Nephron progenitor cell (in vitro differentiated cells): ENCODE data around the gene DLG3.
A peak's percentile ranks its signal among the peaks of the same experiment; 100 is the strongest.
"Not testable (repeated sequence)": the region's sequence is repeated elsewhere in the genome, so short reads cannot be mapped to it uniquely, and the experiment has no call there.

Source experiments
- DNase-seq: peaks from one replicate; pipeline ENCODE4 v3.0.0; 2021
- H3K27ac Mint-ChIP-seq: 2 replicates; pipeline ENCODE4 v1.8.0; 2021; ENCODE audit warnings: mild to moderate bottlenecking, moderate library complexity, mixed read lengths
- H3K27me3 Mint-ChIP-seq: 2 replicates; pipeline ENCODE4 v1.8.0; 2021; ENCODE audit warnings: mild to moderate bottlenecking, low read depth, mixed read lengths; ENCODE audit not compliant: poor library complexity
- H3K36me3 Mint-ChIP-seq: 2 replicates; pipeline ENCODE4 v1.8.0; 2021; ENCODE audit warnings: low read depth, mixed read lengths
- H3K4me1 Mint-ChIP-seq: 2 replicates; pipeline ENCODE4 v1.8.0; 2021; ENCODE audit warnings: mixed read lengths
- H3K4me3 Mint-ChIP-seq: 2 replicates; pipeline ENCODE4 v1.8.0; 2021; ENCODE audit warnings: mild to moderate bottlenecking, moderate library complexity, mixed read lengths
- H3K9me3 Mint-ChIP-seq: 2 replicates; pipeline ENCODE4 v1.8.0; 2021; ENCODE audit warnings: mild to moderate bottlenecking, moderate library complexity, mixed read lengths
- TF ChIP-seq, protein P1 (sequence below): fragments of 200-600 bp; sonication (generic); IDR thresholded peaks from 2 replicates; pipeline ENCODE4 v1.5.0; 2021; ENCODE audit warnings: antibody characterized with exemption

DLG3 gene

DNA sequence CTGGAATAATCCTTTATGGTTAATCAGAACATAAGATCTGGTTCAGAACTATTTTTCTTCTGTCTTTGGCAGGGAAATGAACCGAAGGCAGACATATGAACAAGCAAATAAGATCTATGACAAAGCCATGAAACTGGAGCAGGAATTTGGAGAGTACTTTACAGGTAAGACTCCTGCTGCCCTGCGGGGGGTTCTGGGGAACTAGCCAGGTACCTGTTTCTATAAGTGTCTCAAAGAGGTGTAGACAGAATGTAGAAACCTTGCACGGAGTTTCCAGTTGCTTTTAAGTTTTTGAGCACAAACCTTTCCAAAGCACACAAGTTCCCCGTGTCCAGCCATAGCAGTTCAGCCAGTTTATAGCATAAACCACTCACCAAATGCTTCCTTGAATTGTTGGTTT, 56.2 kb downstream of the DLG3 start:
- H3K27me3 Mint-ChIP-seq = no peaks in the 10 kb centered on the region
- TF ChIP-seq, protein P1, sequence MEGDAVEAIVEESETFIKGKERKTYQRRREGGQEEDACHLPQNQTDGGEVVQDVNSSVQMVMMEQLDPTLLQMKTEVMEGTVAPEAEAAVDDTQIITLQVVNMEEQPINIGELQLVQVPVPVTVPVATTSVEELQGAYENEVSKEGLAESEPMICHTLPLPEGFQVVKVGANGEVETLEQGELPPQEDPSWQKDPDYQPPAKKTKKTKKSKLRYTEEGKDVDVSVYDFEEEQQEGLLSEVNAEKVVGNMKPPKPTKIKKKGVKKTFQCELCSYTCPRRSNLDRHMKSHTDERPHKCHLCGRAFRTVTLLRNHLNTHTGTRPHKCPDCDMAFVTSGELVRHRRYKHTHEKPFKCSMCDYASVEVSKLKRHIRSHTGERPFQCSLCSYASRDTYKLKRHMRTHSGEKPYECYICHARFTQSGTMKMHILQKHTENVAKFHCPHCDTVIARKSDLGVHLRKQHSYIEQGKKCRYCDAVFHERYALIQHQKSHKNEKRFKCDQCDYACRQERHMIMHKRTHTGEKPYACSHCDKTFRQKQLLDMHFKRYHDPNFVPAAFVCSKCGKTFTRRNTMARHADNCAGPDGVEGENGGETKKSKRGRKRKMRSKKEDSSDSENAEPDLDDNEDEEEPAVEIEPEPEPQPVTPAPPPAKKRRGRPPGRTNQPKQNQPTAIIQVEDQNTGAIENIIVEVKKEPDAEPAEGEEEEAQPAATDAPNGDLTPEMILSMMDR = no peak
- no peak overlapping the region for H3K4me3 Mint-ChIP-seq
- peaks cover 47% of the 10 kb centered on the region for H3K36me3 Mint-ChIP-seq
- no peak for DNase-seq
- H3K4me1 Mint-ChIP-seq = peaks cover 19% of the 10 kb centered on the region
- H3K9me3 Mint-ChIP-seq = peaks cover 54% of the 10 kb centered on the region
- no peak overlapping the region for H3K27ac Mint-ChIP-seq

GRCh38 chrX:70504772-70505450, 60.3 kb downstream of the DLG3 start:
- no peak overlapping the region for H3K4me3 Mint-ChIP-seq
- peaks cover 14% of the 10 kb centered on the region for H3K4me1 Mint-ChIP-seq
- H3K9me3 Mint-ChIP-seq = peaks cover 63% of the 10 kb centered on the region
- H3K27me3 Mint-ChIP-seq = peaks cover 4% of the 10 kb centered on the region
- TF ChIP-seq, protein P1 = no peak
- DNase-seq = no peak
- H3K36me3 Mint-ChIP-seq = peaks cover 23% of the 10 kb centered on the region
- H3K27ac Mint-ChIP-seq = peak overlapping the region; percentile 64

DNA sequence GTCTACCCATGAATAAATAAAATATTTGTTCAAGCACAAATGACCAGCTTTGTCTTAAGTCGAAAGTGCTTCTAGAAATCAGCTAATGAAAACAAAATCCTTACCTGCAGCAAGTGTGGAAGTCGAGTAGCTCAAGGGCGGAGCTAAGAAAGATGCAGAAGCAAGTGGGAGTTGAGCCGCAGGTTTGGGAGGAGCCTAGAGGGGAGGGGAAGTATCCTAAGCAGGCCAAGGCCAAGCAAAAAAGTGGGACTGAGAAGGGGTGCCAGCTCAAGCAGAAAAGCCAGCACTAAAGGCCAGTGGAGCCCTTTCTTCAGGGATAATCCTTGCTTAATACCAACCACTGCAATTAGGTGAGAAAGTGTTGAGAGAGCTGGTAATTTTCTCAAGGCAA, 60.8 kb downstream of the DLG3 start:
- no peak for DNase-seq
- Mint-ChIP-seq H3K27ac (no peak overlapping the region), H3K4me1 (peaks cover 14% of the 10 kb centered on the region), H3K9me3 (peaks cover 65% of the 10 kb centered on the region), H3K4me3 (no peak overlapping the region), H3K36me3 (peaks cover 23% of the 10 kb centered on the region), H3K27me3 (peaks cover 4% of the 10 kb centered on the region)
- TF ChIP-seq, protein P1 = no peak

DNA sequence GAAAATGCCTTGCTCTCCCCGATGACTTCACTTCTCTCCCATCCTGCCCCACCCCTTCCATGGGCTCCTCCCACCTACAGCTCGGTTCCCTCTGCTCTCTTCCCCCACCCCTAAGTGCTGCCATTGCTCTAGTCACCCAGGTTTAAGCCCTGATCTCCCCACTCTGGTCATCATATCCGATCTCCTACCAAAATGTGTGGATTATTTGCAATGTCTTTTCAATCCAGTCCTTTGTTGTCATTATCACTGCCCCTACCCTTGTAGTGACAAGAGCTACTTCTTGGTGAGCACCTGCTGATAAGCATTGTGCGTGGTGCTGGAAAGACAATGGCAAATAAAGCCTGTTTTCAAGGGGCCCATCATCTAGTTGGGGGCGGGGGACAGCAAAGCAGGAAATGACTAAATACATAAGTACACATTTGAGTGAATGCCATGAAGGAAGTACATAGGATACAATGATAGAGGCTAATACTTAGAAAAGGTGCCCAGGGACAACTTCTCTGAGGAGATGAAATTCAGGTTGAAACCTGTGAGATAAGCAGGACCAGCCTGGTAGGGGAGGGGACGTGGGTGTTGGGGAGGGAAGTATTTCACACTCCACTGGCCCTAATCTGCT, 63.8 kb downstream of the DLG3 start:
- peaks cover 14% of the 10 kb centered on the region for H3K4me1 Mint-ChIP-seq
- H3K27ac Mint-ChIP-seq = no peak overlapping the region
- peaks cover 6% of the 10 kb centered on the region for H3K27me3 Mint-ChIP-seq
- DNase-seq = no peak
- no peak overlapping the region for H3K4me3 Mint-ChIP-seq
- peaks cover 12% of the 10 kb centered on the region for H3K36me3 Mint-ChIP-seq
- H3K9me3 Mint-ChIP-seq = peaks cover 73% of the 10 kb centered on the region
- TF ChIP-seq, protein P1 = no peak

- no peak for DNase-seq
- Mint-ChIP-seq H3K27me3 (peaks cover 6% of the 10 kb centered on the region), H3K9me3 (peaks cover 77% of the 10 kb centered on the region), H3K27ac (no peak overlapping the region), H3K4me1 (peaks cover 14% of the 10 kb centered on the region), H3K36me3 (peaks cover 8% of the 10 kb centered on the region), H3K4me3 (no peak overlapping the region)
- TF ChIP-seq, protein P1 = no peak
Measured at GRCh38 chrX:70509078-70509477, 64.4 kb downstream of the DLG3 start.

GRCh38 chrX:70515270-70515669, 70.6 kb downstream of the DLG3 start:
- not testable (repeated sequence) for DNase-seq, H3K4me1 Mint-ChIP-seq, H3K36me3 Mint-ChIP-seq, H3K27ac Mint-ChIP-seq, H3K4me3 Mint-ChIP-seq
- peaks cover 65% of the 10 kb centered on the region for H3K9me3 Mint-ChIP-seq
- peaks cover 13% of the 10 kb centered on the region for H3K27me3 Mint-ChIP-seq

- H3K4me1 Mint-ChIP-seq, DNase-seq: not testable (repeated sequence)
Measured at GRCh38 chrX:70515692-70516091, 71.1 kb downstream of the DLG3 start.

More at GRCh38 chrX:70515692-70516091, 71.1 kb downstream of the DLG3 start:
- peaks cover 63% of the 10 kb centered on the region for H3K9me3 Mint-ChIP-seq
- peaks cover 13% of the 10 kb centered on the region for H3K27me3 Mint-ChIP-seq
- H3K27ac Mint-ChIP-seq, H3K4me3 Mint-ChIP-seq, H3K36me3 Mint-ChIP-seq: not testable (repeated sequence)
